Heart right ventricle (tissue), 16 donors: ENCODE data around the gene TSEN15. TPM values are rescaled to one million over a fixed set of nuclear protein-coding genes. Genes with fewer than 3 reads are reported as not detected.

ENCODE experiments used
- ATAC-seq, 8 donors: fragments of 200-7000 bp; cut with Tn5 transposase; one replicate each; pipeline ENCODE4 v1.9.1; 2020; ENCODE audit warnings: mild to moderate bottlenecking in 8 of 8, moderate library complexity in 8 of 8, moderate number of reproducible peaks in 1 of 8
- DNase-seq, 2 donors: peaks; one replicate each; pipeline ENCODE4 v3.0.0-alpha.2; 2020
- H3K27ac ChIP-seq, 10 donors: fragments of 200-600 bp; sonication (generic) in 2 of 10; one replicate each; pipeline versions ENCODE4 v1.5.0 to v1.8.0; 2020 to 2022; ENCODE audit warnings: mild to moderate bottlenecking in 3 of 10
- H3K27me3 ChIP-seq, 7 donors: fragments of 200-600 bp; one replicate each; pipeline ENCODE4 v1.8.0; 2021 to 2022; ENCODE audit warnings: mild to moderate bottlenecking in 2 of 7
- H3K36me3 ChIP-seq, 9 donors: fragments of 200-600 bp; sonication (generic) in 1 of 9; one replicate each; pipeline versions ENCODE4 v1.5.0 to v1.8.0; 2020 to 2022; ENCODE audit warnings: mild to moderate bottlenecking in 2 of 9
- H3K4me1 ChIP-seq, 9 donors: fragments of 200-600 bp; sonication (generic) in 1 of 9; one replicate each; pipeline versions ENCODE4 v1.5.0 to v1.8.0; 2020 to 2022; ENCODE audit warnings: mild to moderate bottlenecking in 4 of 9
- H3K4me3 ChIP-seq, 10 donors: fragments of 200-600 bp; sonication (generic) in 2 of 10; one replicate each; pipeline versions ENCODE4 v1.5.0 to v1.8.0; 2020 to 2022; ENCODE audit warnings: mild to moderate bottlenecking in 7 of 10, moderate library complexity in 2 of 10
- H3K9me3 ChIP-seq, 11 donors: fragments of 200-600 bp in 10 of 11; sonication (generic) in 2 of 11; one replicate each; pipeline versions ENCODE4 v1.5.0 to v1.8.0; 2013 to 2022; ENCODE audit warnings: mild to moderate bottlenecking in 2 of 11, control low read depth in 1 of 11, moderate library complexity in 1 of 11
- CTCF ChIP-seq, 9 donors: fragments of 200-600 bp; sonication (generic) in 2 of 9; IDR thresholded peaks; one replicate each; pipeline versions ENCODE4 v1.5.0 to v1.8.0; 2021 to 2022; ENCODE audit warnings: antibody characterized with exemption in 9 of 9, mild to moderate bottlenecking in 5 of 9, moderate library complexity in 1 of 9
- WGBS, 2 donors: extraction: QIAGEN DNeasy Blood & Tissue Kit; methylation state at CpG; one replicate each; pipeline ENCODE4 v1.1.7; 2013; ENCODE audit warnings: inconsistent platforms in 1 of 2; 5-methylcytosine and 5-hydroxymethylcytosine counted together
- intact Hi-C, 10 donors: fragments of 100-400 bp; cut with DNase I; formaldehyde crosslinking; loops; one replicate each; pipeline versions ENCODE4 v1.11.1 to v1.14.2; 2022
- polyA plus RNA-seq, 2 donors: library from polyadenylated mRNA; stranded (reverse); fragments of 200-250 nt; gene quantifications; one replicate each; pipeline ENCODE4 v1.2.3, GENCODE V29; 2013
- total RNA-seq, 10 donors: library from RNA; stranded (reverse); fragmentation: NEBNext Ultra II Directional in 3 of 10; extraction: Animal tissue kit (Norgen Biotek cat#: 25700) in 3 of 10; gene quantifications; one replicate each; pipeline versions ENCODE4 v1.2.1 to v1.2.4, GENCODE V29; 2021 to 2023
- donor health status: Arrhythmogenic right ventricular cardiomyopathy.
- donor health status: ischemic (EF 13 %, LVEDD 7.1; RV severe dilation, severe dysfunction).
- donor health status: healthy with polysubstance abuse.
- donor health status: DM: no; HTN: yes; CAD: no.
- donor health status: DM: no; HTN: no; CAD: no.
- donor health status: ischemic (EF 25% LVEDD 6.9; RV normal size, moderate dysfunction).
- donor health status: ischemic (EF 25% LVEDD 5.7; RV mildly dilated, moderate dysfunction).
- donor health status: healthy.
- donor health status: DM: yes; HTN: yes; CAD: no.
- donor health status: Ischemic cardiomyopathy.
- donor health status: ischemic (EF 35%, LVEDD 5.7; RV mildly dilated, moderate dysfunction).
- donor health status: nonischemic (EF 11% LVEDD 7.7; RV severe dilation, severe dysfunction).
- donor health status: DM: yes; HTN: yes; CAD: no.
- donor health status: PGD.
- donor health status: ischemic (EF 29% LVEDD 5.4; RV normal size, mild dysfunction).
- donor health status: nonischemic (EF 23%, LVEDD 6.1; RV moderate dilation, normal function).

TSEN15 gene
- total and polyA plus RNA-seq, 12 donors: 19.3 to 31.1 (median 25.2) TPM

GRCh38 chr1:184082541-184083415, 31.2 kb downstream of the TSEN15 start:
- Histone ChIP-seq H3K27ac (no peak overlapping the region), H3K9me3 (peaks cover 0 to 5% (median 0%) of the 10 kb centered on the region in 11 donors), H3K4me1 (peaks cover 0 to 16% (median 5%) of the 10 kb centered on the region in 9 donors), H3K4me3 (no peak overlapping the region), H3K27me3 (no peaks in the 10 kb centered on the region), H3K36me3 (peaks cover 0 to 5% (median 0%) of the 10 kb centered on the region in 9 donors)
- ATAC-seq (no peak), DNase-seq (no peak)
- TF ChIP-seq CTCF (IDR thresholded peaks at IDR 0.05): no peak
- intact Hi-C loops: loop anchor here in 2 of 10 donors (10.0 kb wide), 2 partner anchors 482 to 582 kb away; no protein-coding TSS in a partner anchor
- WGBS, 2 donors: 84% methylated on average over 5 of the region's 5 CpGs

- Histone ChIP-seq H3K9me3 (peaks cover 0 to 5% (median 0%) of the 10 kb centered on the region in 11 donors), H3K4me3 (no peak overlapping the region), H3K4me1 (no peaks in the 10 kb centered on the region), H3K27me3 (no peaks in the 10 kb centered on the region), H3K27ac (no peak overlapping the region), H3K36me3 (peaks cover 0 to 5% (median 0%) of the 10 kb centered on the region in 9 donors)
- no peak for DNase-seq
- no peak for TF ChIP-seq CTCF (IDR thresholded peaks at IDR 0.05)
- no peak for ATAC-seq
- intact Hi-C loops: loop anchor here in 2 of 10 donors (10.0 kb wide), 2 partner anchors 479 to 579 kb away; no protein-coding TSS in a partner anchor
These were observed 34.1 kb downstream of the TSEN15 start for GRCh38 chr1:184085667-184086066.

- Histone ChIP-seq H3K4me3 (no peak overlapping the region), H3K4me1 (peaks cover 0 to 6% (median 0%) of the 10 kb centered on the region in 9 donors), H3K27ac (no peak overlapping the region), H3K36me3 (peaks cover 0 to 5% (median 0%) of the 10 kb centered on the region in 9 donors), H3K9me3 (peaks cover 0 to 5% (median 0%) of the 10 kb centered on the region in 11 donors), H3K27me3 (no peaks in the 10 kb centered on the region)
- TF ChIP-seq CTCF (IDR thresholded peaks at IDR 0.05): no peak
- intact Hi-C loops: loop anchor here in 2 of 10 donors (10.0 kb wide), 2 partner anchors 477 to 577 kb away; no protein-coding TSS in a partner anchor
- WGBS, 2 donors: 75 to 76% methylated on average over 8 of the region's 8 CpGs
- DNase-seq: no peak
- no peak for ATAC-seq
These were observed 36.5 kb downstream of the TSEN15 start for GRCh38 chr1:184088037-184088436.

GRCh38 chr1:184093071-184093470, 41.5 kb downstream of the TSEN15 start:
- intact Hi-C loops: no loop called here

More at GRCh38 chr1:184093071-184093470, 41.5 kb downstream of the TSEN15 start:
- no peak for DNase-seq
- peak in 1 of 8 donors; percentile 55 for ATAC-seq
- no peak overlapping the region for H3K27ac ChIP-seq
- no peak for TF ChIP-seq CTCF (IDR thresholded peaks at IDR 0.05)
- H3K4me1 ChIP-seq: peaks cover 0 to 10% (median 0%) of the 10 kb centered on the region in 9 donors
- H3K27me3 ChIP-seq: no peaks in the 10 kb centered on the region
- no peaks in the 10 kb centered on the region for H3K9me3 ChIP-seq
- no peak overlapping the region for H3K4me3 ChIP-seq
- 61 to 70% methylated on average over 2 of the region's 2 CpGs for WGBS, 2 donors
- H3K36me3 ChIP-seq: no peaks in the 10 kb centered on the region
